ENCODE data around the gene HUNK. TPM values are rescaled to one million over a fixed set of nuclear protein-coding genes. Genes with fewer than 3 reads are reported as not detected.

Gene HUNK
- total RNA-seq, 2 experiments from 2014 or later, result not detected

DNA sequence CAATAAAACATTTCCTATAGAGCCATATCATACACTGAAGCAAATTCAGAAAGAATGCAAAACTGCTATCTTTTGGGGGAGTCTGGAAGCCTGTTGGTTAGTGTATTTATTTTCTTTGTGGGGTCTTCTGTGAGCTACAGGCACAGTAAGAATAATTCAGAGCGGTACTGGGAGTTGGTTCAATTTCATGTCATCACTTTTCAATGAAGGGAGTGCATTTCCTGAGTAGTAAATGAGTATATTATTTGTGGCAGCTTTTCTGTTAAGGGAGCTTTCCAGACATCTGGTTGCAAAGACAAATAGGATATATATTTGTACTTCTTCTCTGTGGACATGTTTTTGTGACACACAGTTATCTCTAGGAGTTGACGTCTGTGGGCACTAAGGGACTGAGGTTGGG lies 130.6 kb downstream of the HUNK start:
- Histone ChIP-seq H3K27me3 (ENCODE audit: control insufficient read depth in 1 of 2, insufficient read depth in 2 of 2, low read length in 2 of 2) (no peaks in the 10 kb centered on the region), H3K27ac (ENCODE audit: low read depth in 1 of 2, low read length in 2 of 2) (no peak overlapping the region), H3K9me3 (ENCODE audit: control insufficient read depth in 1 of 2, insufficient read depth in 1 of 2, low read length in 2 of 2) (peaks cover 4 to 7% of the 10 kb centered on the region in 2 experiments), H3K36me3 (ENCODE audit: insufficient read depth, low read length) (no peaks in the 10 kb centered on the region), H3K4me1 (ENCODE audit: insufficient read depth, low read length) (no peaks in the 10 kb centered on the region), H3K4me3 (ENCODE audit: low read length) (no peak overlapping the region)
- ChIA-PET POLR2A (no interaction called here), CTCF (no interaction called here)
- H3K4me1 Mint-ChIP-seq (ENCODE audit: low read depth), result no peaks in the 10 kb centered on the region
- H3K27me3 Mint-ChIP-seq, result peaks cover 4% of the 10 kb centered on the region
- H3K4me3 Mint-ChIP-seq, result no peak overlapping the region
- ATAC-seq (ENCODE audit: poor library complexity), result no peak
- no peak for DNase-seq
- no peaks in the 10 kb centered on the region for H3K36me3 Mint-ChIP-seq (ENCODE audit: low read depth)
- no peaks in the 10 kb centered on the region for H3K9me3 Mint-ChIP-seq
- intact Hi-C loops (cut with DNase I, micrococcal nuclease), result no loop called here
- TF ChIP-seq, protein P1, sequence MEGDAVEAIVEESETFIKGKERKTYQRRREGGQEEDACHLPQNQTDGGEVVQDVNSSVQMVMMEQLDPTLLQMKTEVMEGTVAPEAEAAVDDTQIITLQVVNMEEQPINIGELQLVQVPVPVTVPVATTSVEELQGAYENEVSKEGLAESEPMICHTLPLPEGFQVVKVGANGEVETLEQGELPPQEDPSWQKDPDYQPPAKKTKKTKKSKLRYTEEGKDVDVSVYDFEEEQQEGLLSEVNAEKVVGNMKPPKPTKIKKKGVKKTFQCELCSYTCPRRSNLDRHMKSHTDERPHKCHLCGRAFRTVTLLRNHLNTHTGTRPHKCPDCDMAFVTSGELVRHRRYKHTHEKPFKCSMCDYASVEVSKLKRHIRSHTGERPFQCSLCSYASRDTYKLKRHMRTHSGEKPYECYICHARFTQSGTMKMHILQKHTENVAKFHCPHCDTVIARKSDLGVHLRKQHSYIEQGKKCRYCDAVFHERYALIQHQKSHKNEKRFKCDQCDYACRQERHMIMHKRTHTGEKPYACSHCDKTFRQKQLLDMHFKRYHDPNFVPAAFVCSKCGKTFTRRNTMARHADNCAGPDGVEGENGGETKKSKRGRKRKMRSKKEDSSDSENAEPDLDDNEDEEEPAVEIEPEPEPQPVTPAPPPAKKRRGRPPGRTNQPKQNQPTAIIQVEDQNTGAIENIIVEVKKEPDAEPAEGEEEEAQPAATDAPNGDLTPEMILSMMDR (IDR thresholded peaks at IDR 0.05), result no peak
- no peak overlapping the region for H3K27ac Mint-ChIP-seq

DNA sequence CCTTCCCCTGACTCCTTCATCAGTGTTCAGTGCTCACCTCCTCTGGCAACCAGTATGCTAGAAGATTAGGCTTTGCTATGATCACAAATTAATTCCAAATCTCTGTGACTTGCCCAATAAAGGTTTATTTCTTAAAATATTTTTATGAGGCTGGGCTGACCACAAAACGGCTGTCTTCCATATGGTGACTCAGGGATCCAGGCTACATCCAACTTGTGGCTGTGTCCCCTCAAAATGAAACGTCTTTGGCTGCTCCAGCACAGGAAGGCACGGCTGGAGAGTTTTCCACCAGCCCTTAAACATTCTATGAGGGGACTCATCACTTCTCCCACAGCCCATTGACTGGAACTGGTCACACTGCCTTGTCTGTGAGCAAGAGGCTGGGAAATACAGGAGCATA lies 131.5 kb downstream of the HUNK start:
- Mint-ChIP-seq H3K36me3 (ENCODE audit: low read depth) (no peaks in the 10 kb centered on the region), H3K9me3 (peaks cover 3% of the 10 kb centered on the region), H3K4me1 (ENCODE audit: low read depth) (no peaks in the 10 kb centered on the region), H3K27me3 (peaks cover 4% of the 10 kb centered on the region), H3K4me3 (no peak overlapping the region), H3K27ac (no peak overlapping the region)
- intact Hi-C loops (cut with DNase I, micrococcal nuclease), result no loop called here
- Histone ChIP-seq H3K9me3 (ENCODE audit: control insufficient read depth in 1 of 2, insufficient read depth in 1 of 2, low read length in 2 of 2) (peaks cover 0 to 4% of the 10 kb centered on the region in 2 experiments), H3K27ac (ENCODE audit: low read depth in 1 of 2, low read length in 2 of 2) (no peak overlapping the region), H3K4me1 (ENCODE audit: insufficient read depth, low read length) (no peaks in the 10 kb centered on the region), H3K4me3 (ENCODE audit: low read length) (no peak overlapping the region), H3K36me3 (ENCODE audit: insufficient read depth, low read length) (no peaks in the 10 kb centered on the region), H3K27me3 (ENCODE audit: control insufficient read depth in 1 of 2, insufficient read depth in 2 of 2, low read length in 2 of 2) (peaks cover 0 to 2% of the 10 kb centered on the region in 2 experiments)
- TF ChIP-seq, protein P1 (IDR thresholded peaks at IDR 0.05), result no peak
- ChIA-PET CTCF (no interaction called here), POLR2A (no interaction called here)
- no peak for DNase-seq
- no peak for ATAC-seq (ENCODE audit: poor library complexity)

DNA sequence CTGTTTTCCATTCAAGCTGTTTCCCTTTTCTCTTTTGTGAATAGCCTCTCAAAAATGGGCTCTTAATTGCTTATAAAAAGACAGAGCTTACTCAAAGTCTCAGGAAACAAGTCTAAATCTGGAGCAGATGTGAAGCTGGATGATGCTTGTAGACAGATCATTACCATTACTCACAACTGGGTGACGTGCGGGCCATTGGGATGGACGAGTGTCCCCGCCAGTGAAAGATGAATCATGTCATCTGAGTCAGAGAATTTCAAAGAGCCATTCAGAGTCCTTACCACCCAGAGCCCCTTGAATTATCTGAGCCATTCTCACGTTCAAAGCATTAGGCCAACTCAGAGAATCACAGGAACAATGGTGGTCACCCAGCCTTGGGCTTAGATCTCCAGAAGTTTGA lies 134.6 kb downstream of the HUNK start:
- Mint-ChIP-seq H3K27ac (no peak overlapping the region), H3K27me3 (peaks cover 6% of the 10 kb centered on the region), H3K4me1 (ENCODE audit: low read depth) (no peaks in the 10 kb centered on the region), H3K9me3 (peaks cover 3% of the 10 kb centered on the region), H3K4me3 (no peak overlapping the region), H3K36me3 (ENCODE audit: low read depth) (no peaks in the 10 kb centered on the region)
- TF ChIP-seq, protein P1 (IDR thresholded peaks at IDR 0.05), result no peak
- intact Hi-C loops (cut with DNase I, micrococcal nuclease), result no loop called here
- ATAC-seq (ENCODE audit: poor library complexity) (no peak), DNase-seq (no peak)
- ChIA-PET POLR2A (no interaction called here), CTCF (no interaction called here)
- H3K9me3 ChIP-seq (ENCODE audit: control insufficient read depth in 1 of 2, insufficient read depth in 1 of 2, low read length in 2 of 2), result peaks cover 0 to 4% of the 10 kb centered on the region in 2 experiments
- H3K27me3 ChIP-seq (ENCODE audit: control insufficient read depth in 1 of 2, insufficient read depth in 2 of 2, low read length in 2 of 2), result peaks cover 0 to 3% of the 10 kb centered on the region in 2 experiments
- H3K4me1 ChIP-seq (ENCODE audit: insufficient read depth, low read length), result no peaks in the 10 kb centered on the region
- no peak overlapping the region for H3K4me3 ChIP-seq (ENCODE audit: low read length)
- no peaks in the 10 kb centered on the region for H3K36me3 ChIP-seq (ENCODE audit: insufficient read depth, low read length)
- H3K27ac ChIP-seq (ENCODE audit: low read depth in 1 of 2, low read length in 2 of 2), result no peak overlapping the region

All from CD4-positive, alpha-beta T cell (primary cell).